Esophagus muscularis mucosa (tissue), 3 donors: ENCODE data around the gene PRSS53.

Experiments used
- POLR2A ChIP-seq: fragments of 450-650 bp; IDR thresholded peaks from one replicate; pipeline ENCODE4 v1.6.1; 2017; ENCODE audit warnings: antibody characterized with exemption, moderate library complexity, mild to moderate bottlenecking, low read depth
- POLR2AphosphoS5 ChIP-seq, 2 donors: sonication (generic); formaldehyde crosslinking; IDR thresholded peaks; one replicate each; pipeline ENCODE4 v1.6.1; 2017; ENCODE audit warnings: antibody characterized with exemption in 2 of 2
- TF ChIP-seq, protein P1 (sequence below), 3 experiments: fragments of 200-600 bp in 2 of 3; fragments of 450-650 bp in 1 of 3; sonication (generic) in 2 of 3; IDR thresholded peaks; one replicate each; pipeline ENCODE4 v1.5.1; 2017 to 2019; ENCODE audit warnings: antibody characterized with exemption in 3 of 3, mild to moderate bottlenecking in 2 of 3, moderate library complexity in 1 of 3

DNA sequence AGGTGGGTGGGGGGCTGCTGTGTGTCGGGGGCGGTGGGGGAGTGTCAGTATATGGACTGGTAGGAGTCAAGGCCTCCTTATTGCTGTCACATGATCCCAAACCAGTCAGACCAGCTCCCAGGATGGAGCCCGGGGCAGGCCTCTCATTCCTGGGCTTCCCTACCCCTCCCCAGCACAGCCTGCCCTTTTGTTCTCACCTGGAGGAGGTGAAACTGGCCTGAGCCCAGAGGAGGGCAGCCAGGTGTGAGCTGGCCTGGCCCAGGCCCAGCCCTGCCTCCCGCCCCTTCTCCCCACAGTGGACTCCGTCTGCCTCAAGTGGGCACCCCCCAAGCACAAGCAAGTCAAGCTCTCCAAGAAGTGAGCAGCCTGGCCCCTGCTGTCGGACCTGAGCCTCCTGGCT is 42.2 kb upstream of the PRSS53 start:
- TF ChIP-seq, protein P1, sequence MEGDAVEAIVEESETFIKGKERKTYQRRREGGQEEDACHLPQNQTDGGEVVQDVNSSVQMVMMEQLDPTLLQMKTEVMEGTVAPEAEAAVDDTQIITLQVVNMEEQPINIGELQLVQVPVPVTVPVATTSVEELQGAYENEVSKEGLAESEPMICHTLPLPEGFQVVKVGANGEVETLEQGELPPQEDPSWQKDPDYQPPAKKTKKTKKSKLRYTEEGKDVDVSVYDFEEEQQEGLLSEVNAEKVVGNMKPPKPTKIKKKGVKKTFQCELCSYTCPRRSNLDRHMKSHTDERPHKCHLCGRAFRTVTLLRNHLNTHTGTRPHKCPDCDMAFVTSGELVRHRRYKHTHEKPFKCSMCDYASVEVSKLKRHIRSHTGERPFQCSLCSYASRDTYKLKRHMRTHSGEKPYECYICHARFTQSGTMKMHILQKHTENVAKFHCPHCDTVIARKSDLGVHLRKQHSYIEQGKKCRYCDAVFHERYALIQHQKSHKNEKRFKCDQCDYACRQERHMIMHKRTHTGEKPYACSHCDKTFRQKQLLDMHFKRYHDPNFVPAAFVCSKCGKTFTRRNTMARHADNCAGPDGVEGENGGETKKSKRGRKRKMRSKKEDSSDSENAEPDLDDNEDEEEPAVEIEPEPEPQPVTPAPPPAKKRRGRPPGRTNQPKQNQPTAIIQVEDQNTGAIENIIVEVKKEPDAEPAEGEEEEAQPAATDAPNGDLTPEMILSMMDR (IDR thresholded peaks at IDR 0.05), result no peak
- TF ChIP-seq POLR2AphosphoS5 (IDR thresholded peaks at IDR 0.05), result no peak
- no peak for TF ChIP-seq POLR2A
